CD4-positive, alpha-beta T cell treated with Interleukin-15 for 1 hour (primary cell): Measurements from ENCODE around the gene KIAA0319L.
"Not testable (repeated sequence)": the region's sequence is repeated elsewhere in the genome, so short reads cannot be mapped to it uniquely, and the experiment has no call there.

Experiments
- DNase-seq: peaks from one replicate; pipeline ENCODE4 v3.0.0-alpha.2; 2020

The KIAA0319L gene

DNA sequence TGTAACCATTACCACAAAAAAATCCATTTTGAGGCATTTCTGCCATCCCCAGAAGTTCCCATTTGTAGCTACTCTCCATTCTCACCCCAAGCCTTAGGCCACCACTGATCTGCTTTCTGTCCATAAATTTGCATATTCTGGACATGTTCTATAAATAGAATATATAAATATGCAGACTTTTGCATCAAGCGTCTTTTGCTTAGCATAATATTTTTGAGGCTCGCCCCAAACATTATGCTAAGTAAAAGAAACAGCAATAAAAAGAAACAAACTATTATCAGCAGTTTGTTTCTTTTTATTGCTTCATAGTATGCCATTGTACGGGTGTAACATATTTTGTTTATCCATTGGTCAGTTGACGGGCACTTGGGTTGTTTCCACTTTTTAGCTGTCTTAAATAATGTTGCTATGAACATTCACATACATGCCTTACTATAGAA lies 23.8 kb upstream of the KIAA0319L start:
- DNase-seq = no peak

DNA sequence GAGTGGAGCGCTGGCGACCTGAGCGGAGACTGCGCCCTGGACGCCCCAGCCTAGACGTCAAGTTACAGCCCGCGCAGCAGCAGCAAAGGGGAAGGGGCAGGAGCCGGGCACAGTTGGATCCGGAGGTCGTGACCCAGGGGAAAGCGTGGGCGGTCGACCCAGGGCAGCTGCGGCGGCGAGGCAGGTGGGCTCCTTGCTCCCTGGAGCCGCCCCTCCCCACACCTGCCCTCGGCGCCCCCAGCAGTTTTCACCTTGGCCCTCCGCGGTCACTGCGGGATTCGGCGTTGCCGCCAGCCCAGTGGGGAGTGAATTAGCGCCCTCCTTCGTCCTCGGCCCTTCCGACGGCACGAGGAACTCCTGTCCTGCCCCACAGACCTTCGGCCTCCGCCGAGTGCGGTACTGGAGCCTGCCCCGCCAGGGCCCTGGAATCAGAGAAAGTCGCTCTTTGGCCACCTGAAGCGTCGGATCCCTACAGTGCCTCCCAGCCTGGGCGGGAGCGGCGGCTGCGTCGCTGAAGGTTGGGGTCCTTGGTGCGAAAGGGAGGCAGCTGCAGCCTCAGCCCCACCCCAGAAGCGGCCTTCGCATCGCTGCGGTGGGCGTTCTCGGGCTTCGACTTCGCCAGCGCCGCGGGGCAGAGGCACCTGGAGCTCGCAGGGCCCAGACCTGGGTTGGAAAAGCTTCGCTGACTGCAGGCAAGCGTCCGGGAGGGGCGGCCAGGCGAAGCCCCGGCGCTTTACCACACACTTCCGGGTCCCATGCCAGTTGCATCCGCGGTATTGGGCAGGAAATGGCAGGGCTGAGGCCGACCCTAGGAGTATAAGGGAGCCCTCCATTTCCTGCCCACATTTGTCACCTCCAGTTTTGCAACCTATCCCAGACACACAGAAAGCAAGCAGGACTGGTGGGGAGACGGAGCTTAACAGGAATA lies 20.1 kb upstream of the KIAA0319L start:
- peak; percentile 62 for DNase-seq

DNA sequence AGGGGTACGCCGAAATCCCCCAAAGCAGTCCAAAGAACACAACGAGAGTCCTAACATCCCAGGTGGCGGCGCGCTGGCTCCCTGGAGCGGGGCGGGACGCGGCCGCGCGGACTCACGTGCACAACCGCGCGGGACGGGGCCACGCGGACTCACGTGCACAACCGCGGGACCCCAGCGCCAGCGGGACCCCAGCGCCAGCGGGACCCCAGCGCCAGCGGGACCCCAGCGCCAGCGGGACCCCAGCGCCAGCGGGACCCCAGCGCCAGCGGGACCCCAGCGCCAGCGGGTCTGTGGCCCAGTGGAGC lies 19.5 kb upstream of the KIAA0319L start:
- not testable (repeated sequence) for DNase-seq

DNA sequence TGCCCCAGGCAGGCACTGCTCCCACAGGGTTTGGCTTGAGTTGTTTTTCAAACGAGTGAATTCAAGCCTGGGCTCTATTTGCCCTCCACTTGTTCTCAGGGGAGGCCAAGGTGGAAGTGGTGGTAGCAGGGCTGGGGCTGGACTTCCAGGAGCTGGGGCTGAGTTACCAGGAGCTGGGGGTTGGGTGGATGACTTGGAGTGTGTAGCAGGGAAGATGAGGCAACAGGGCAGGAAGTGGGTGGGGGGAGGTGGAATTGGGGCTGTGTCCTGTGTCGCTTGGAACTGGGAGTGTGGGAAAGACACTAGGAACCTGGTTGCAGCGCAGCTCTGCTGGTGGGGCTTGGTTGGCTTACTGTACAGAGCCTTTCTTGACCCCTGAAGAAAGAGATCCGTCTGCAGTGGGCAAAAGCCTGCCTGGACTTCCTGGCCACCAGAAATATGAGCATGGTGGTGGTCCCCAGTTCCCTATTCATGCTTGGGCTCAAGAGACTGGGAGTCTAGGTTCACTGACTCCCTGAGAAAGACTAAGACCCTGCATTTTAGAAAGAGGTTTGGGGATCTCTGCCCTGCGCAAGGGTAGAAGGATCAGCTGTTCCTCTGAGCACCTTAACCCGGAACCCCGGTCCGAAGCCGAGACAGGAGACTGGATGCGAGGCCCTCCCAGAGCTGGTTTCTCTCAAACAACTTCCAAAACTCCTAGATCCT lies 19.0 kb upstream of the KIAA0319L start:
- no peak for DNase-seq

DNA sequence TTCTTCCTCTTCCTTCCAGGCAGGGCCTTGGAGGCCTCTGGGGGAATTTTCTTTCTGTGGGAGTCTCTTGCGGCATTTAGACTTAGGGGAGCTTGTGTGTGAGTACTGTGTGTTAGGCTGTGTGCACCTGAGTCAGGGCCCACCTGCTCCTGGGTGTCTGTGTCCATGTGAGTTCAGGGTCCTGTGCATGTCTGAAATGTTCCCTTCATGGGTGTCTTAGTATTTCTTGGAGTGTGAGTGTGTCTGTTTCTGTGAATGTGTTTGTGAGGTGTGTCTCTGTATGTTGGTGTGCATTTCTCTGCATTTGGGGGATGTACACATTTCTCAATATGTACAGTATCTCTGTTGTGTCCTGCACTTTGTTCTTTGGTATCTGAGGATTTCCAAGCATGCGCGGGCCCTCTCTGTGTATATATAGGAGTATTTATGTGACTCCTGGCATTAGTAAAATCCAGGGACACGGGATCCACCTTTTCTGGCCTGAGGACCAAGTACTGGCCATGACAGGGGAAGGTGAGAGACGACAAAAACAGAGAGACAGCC lies 18.3 kb upstream of the KIAA0319L start:
- no peak for DNase-seq

DNA sequence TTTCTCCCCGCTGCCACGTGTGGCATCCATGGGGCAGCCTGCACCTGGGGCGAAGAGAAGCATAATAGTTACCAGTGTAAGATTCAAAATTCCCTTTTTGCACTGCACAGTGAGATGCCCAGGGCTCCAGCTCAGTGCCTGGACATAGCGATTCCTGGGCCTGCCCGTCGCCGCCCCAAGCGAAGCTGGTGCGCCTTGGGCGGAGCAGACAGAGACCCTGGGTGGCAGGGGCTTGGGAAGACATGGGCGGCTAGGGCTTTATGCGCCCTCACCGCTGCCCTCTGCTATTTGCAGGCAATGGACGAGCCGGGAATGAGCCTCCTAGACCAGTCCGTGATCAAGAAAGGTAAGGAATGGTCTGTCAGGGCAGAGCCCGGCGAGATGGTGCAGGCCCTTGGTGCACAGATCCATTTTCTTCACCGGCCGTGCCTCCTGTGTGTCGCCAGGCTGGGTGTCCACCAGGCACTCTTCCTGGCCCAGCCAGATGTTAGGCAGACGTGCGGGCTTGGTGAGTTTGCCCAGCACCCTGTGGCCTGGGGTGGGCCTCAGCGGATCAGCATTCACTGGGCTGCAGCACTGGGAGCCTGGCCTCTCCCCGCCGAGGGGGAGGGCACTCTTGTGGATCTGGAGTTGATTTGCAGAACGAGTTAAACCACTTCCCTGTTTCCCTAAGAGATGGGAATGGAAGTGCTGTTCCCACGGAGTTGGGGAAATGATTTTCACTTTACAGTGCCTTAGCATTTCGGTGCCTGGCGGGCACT lies 17.6 kb upstream of the KIAA0319L start:
- no peak for DNase-seq

DNA sequence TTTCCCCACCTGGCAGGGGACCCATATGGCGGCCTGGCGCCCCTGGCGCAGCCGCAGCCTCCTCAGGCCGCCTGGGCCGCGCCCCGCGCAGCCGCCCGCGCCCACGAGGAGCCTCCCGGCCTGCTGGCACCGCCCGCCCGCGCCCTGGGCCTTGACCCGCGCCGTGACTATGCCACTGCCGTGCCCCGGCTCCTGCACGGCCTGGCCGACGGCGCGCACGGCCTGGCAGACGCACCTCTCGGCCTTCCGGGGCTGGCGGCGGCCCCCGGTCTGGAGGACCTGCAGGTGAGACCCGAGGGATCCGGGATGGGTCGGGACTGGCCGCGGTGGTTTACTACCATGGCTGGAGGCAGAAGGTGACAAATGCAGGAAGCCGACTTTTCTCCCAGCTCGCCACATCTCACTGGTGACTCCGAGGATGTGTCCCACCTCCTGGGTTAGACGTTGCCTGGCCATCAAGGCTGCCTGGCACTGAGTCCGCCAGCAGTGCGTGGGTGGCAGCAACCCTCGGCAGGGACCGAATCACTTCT lies 17.0 kb upstream of the KIAA0319L start:
- DNase-seq = no peak

DNA sequence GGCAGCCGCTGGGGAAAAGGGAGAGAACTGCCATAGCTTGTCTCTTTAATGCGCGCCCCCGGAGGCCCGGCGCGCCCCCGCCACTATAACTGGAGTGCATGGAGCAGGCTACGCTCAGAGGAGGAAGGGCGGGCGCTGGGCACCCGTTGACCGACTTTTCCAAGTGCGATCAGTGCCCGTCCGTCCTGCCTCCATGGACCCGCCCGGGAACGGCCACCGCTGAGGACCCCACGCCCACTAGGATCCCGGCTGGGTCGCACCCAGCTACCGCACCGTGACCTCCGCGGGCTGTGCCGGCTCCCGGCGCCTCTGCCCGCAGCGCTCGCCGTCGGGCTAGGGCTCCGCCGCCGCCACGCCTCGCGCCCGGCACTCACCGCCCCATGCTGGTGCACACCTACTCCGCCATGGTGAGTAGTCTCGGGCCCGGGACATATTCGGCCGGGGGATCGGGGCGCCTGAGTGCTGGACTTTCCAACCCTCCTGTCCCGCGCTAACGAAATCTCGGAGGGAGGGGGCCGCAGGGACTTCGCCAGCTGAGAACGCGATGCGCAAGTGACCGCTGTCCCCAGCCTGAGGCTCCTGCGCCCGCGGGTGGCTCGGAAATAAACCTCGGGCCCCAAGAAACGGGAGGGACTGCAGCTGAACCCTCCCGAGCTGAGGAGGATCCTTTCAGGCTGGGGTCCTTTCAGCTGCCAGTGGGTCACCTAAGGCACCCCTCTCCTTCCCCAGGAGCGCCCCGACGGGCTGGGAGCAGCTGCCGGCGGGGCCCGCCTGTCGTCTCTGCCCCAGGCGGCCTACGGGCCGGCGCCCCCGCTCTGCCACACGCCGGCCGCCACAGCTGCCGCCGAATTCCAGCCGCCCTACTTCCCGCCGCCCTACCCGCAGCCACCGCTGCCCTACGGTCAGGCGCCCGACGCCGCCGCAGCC lies 16.3 kb upstream of the KIAA0319L start, which contains the start of gene TFAP2E:
Gene TFAP2E, plus strand, starts transcription at position 117 of the 927 bp plus-strand sequence. Its CDS starts 264 bp downstream, at position 381.
- no peak for DNase-seq

DNA sequence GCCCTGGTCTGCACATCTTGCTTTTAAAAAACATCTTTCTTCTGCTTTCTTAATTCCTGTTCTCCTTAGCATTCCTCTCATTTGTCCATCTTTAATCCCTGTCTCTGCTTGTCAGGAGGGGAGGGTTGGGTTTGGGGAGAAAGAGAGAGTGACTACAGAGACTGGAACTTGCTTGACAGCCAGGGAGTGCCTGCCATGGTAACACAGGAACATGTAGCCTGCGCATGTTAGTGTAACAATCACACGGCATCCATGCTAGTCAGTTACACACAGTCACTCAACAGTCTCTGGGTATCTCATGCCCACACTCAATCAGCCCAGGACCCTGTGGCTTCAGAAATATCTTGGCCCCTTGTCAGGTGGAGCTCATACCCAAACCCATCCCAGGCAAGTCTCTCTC lies 15.1 kb upstream of the KIAA0319L start:
- DNase-seq = no peak

DNA sequence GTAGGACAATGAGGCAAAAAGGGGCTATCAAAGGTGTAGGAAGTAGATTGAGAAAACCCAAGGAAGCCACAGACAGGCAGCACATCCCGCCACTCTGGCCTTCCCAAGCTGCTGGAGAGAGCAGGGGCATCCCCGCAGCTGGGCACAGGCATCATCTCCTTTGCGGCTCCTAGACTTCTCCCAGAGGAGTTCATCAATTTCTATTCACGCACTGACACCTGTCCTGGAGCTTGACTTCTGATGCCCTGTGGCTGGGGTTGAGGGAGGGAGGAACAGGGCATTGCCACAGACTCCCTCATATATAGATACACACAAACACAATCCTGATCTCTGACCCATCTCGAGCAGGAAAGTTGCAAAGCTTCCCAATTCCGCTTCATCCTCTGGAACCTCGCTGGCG lies 14.1 kb upstream of the KIAA0319L start:
- no peak for DNase-seq

DNA sequence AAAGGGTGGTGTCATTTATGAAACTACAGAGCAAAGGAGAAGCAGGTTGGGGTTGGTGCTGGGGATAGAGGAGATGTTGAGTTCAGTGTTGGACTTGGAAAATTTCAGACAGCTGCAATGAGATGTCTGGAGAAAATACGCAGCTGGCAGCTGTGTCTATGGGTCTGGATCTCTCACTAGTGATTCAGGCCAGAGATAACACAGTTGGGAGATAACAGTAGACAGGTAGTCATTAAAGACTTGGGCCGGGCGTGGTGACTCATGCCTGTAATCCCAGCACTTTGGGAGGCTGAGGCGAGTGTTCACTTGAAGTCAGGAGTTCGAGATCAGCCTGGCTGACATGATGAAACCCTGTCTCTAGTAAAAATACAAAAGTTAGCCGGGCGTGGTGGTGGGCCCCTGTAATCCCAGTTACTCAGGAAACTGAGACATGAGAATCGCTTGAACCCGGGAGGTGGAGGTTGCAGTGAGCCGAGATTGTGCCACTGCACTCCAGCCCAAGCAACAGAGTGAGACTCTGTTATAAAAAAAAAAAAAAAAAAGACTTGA lies 13.5 kb upstream of the KIAA0319L start:
- no peak for DNase-seq

DNA sequence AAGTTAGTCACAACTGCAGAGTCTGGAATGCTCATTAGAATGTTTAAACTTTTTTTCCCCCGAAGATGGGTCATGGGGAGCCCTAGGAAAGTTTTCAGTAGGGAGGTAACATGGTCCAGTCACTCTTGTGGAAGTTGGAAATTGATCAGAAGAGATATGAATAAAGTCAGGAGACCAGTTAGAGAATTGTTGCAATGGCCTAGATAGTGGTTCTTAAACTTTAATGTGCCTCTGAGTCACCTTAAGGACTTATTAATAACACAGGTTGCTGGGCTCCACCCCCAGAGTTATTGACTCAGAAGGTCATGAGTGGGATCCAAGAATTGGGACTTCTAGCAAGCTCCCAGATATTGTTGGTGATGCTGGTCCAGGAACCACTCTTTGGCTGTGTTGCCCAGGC lies 12.7 kb upstream of the KIAA0319L start:
- DNase-seq = no peak

DNA sequence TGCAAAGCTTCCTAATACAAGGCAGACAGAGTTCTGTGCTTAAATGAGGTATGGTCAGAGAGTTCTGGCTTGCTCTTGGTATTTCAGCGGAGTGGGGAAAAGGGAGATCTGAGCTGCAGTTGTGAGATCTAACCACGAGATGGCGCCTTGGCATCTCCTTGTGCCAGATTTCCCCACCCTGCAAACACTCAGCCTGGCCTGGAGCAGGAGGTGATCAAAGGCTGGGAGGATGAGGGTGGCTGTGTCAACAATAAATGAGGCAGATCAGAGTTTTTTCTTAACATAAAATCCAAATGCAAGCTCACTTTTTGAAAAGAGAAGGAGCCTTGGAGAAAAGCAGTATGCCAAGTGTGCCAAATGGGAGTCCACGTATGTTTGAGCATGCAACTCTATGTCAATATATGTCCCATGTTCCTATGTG lies 11.8 kb upstream of the KIAA0319L start:
- peak; percentile 56 for DNase-seq

DNA sequence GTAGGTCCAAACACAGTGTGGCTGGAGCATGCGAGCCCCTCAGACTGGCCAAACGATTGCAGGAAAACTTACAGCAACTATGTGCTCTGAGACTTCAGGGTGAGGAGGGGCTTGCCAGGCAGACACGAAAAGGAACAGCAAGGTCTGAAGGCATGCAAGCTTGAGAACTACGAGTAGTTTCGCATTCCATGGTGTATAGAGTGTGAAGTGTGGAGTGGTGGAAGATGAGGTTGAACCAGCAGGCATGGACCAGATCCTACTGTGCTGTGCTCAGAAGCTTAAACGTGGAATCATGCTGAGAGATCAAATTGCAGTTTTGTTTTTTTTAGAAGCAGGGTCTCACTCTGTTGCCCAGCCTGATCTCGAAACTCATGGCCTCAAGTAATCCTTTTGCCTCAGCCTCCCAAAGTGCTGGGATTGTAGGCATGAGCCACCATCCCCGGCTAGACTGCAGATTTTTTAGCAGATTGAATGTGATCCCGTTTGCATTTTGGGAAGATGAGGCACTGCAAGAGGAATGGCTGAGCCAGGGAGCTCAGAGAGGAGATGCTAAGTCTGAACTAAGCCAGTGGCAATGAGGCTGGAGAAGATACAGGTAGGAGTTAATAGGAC lies 10.8 kb upstream of the KIAA0319L start:
- no peak for DNase-seq

DNA sequence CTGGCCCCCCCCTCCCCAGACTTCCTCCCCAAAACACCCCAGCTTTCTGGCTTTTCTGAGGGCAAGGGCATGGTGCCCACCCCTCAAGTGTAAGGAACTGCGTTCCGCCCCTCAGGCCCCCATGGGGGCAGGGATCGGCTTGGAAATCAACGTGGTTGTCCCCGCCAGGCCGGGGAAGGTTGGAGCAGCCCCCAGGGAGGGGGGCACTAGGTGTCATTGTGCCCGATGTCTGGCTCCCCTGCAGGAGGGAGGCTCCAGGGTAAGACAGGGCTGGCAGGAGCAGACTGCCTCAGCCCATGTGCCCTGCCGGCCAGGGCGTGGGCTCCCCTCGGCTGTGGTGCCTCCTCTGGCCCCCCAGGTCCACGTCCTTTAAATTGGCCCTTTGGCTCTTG lies 8.5 kb upstream of the KIAA0319L start:
- DNase-seq = no peak

DNA sequence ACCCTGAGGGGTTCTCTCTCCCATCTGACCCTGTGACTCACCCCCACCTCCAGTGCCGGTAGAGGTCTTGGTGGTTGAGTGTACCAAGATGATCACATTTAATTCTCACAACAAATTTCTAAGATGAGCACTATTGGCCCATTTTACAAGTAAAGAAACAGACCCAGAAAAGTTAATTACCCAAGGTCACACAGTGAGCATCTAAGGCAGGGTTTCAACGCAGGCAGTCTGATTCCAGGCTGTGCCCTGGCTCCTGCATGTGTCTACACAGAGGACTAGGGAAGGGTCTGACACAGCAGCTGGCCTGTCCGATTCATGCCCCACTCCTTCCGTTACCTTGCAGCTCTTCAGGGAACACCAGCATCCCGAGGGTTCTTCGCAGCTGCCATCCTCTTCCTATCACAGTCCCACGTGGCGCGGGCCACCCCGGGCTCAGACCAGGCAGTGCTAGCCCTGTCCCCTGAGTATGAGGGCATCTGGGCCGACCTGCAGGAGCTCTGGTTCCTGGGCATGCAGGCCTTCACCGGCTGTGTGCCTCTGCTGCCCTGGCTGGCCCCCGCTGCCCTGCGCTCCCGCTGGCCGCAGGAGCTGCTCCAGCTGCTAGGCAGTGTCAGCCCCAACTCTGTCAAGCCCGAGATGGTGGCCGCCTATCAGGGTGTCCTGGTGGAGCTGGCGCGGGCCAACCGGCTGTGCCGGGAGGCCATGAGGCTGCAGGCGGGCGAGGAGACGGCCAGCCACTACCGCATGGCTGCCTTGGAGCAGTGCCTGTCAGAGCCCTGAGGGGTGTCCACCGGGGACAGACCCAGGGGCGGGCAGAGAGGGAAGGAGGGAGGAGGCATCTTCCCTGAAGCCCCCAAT lies 7.9 kb upstream of the KIAA0319L start:
- no peak for DNase-seq

DNA sequence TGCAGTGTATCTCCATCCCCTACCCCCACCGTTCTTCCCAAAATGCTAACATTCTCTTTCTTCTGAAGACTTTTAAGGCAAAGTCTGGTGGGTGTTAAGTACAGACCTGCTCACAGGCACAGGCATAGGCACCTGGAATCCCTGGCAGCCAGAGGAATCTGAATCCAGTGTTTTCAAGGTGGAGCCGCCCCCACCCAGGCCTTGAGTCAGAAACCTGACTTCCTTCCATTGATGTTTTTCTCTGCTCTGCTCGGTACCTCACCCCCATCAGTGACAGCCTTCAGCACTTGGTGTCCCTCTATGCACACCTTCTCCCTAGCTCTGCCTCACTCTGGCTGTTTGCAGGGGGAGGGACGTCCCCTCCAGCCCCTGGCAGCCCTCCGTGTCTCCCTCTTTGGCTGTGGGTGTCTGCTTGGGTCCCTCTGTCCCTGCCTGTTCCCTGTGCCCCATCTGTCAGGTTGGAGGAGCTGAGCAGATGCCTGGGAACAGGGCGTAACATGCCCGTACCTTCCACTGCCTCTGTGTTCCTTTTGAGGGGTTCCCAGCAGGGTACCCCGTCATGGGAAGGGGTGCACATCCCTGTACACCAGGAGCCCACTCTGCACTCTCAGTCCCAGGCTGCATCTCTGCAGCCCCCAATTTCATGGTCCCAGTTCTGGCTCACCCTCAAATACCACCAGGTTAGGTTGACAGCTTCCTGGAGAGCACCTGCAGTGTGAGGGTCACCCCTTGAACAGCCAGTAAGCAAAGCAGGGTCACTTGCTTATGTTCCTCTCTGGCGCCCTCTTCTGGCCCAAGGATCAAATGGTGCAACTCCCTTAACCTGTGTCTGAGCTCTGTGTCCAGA lies 7.1 kb upstream of the KIAA0319L start:
- DNase-seq = peak; percentile 72

DNA sequence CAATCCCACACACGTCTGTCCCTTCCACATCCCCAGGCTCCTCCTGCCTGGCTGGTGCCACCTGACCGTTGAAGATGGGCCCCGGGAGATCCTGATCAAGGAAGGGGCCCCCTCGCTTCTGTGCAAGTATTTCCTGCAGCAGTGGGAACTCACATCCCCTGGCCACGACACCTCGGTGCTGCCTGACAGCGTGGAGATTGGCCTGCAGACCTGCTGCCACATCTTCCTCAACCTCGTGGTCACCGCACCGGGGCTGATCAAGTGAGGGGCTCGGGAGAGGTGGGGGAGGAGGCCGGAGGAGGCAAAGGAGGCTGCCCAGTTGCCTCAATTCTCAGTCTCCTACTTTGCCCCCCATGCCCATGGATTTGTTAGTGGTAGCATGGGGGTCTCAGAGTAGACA lies 6.0 kb upstream of the KIAA0319L start:
- DNase-seq = no peak
